HepG2 (cell line): ENCODE data around the gene ARHGAP4. TPM values are rescaled to one million over a fixed set of nuclear protein-coding genes. Genes with fewer than 3 reads are reported as not detected.

ENCODE experiments used
- BHLHE40 ChIP-seq: IDR thresholded peaks from 2 replicates; pipeline ENCODE4 v1.6.1; 2011; ENCODE audit warnings: low read length, improper control_type of control experiment
- GABPA ChIP-seq, 2 experiments: IDR thresholded peaks; 2 replicates each; pipeline ENCODE4 v1.6.1; 2011 to 2016; ENCODE audit warnings: low read depth in 2 of 2, low read length in 1 of 2, missing biosample characterization in 1 of 2, missing genetic modification characterization in 1 of 2
- IRF2 ChIP-seq: IDR thresholded peaks from 2 replicates; pipeline ENCODE4 v1.6.1; 2018; ENCODE audit warnings: missing genetic modification reagents, missing compliant biosample characterization
- KDM5B ChIP-seq: sonication (generic); formaldehyde crosslinking; IDR thresholded peaks from 2 replicates; pipeline ENCODE4 v1.4.0; 2020; ENCODE audit warnings: missing genetic modification reagents, mild to moderate bottlenecking, borderline replicate concordance
- MED13 ChIP-seq: sonication (generic); formaldehyde crosslinking; IDR thresholded peaks from 2 replicates; pipeline ENCODE4 v1.5.0; 2020; ENCODE audit warnings: missing genetic modification reagents
- NCOA2 ChIP-seq: sonication (generic); formaldehyde crosslinking; IDR thresholded peaks from 2 replicates; pipeline ENCODE4 v1.8.0; 2022; ENCODE audit warnings: inconsistent platforms
- NCOR1 ChIP-seq: fragments of 200-600 bp; sonication (generic); IDR thresholded peaks from 2 replicates; pipeline ENCODE4 v1.7.0; 2017; ENCODE audit warnings: antibody characterized with exemption, low read length, borderline replicate concordance
- REL ChIP-seq: sonication (generic); formaldehyde crosslinking; conservative IDR thresholded peaks from 2 replicates; pipeline ENCODE4 v1.8.0; 2022; ENCODE audit warnings: mild to moderate bottlenecking, missing genetic modification reagents, moderate library complexity
- SP2 ChIP-seq: sonication (generic); formaldehyde crosslinking; IDR thresholded peaks from 2 replicates; pipeline ENCODE4 v1.5.1; 2020; ENCODE audit warnings: mild to moderate bottlenecking, missing genetic modification reagents
- SP4 ChIP-seq: sonication (generic); formaldehyde crosslinking; IDR thresholded peaks from 2 replicates; pipeline ENCODE4 v1.8.1; 2023; ENCODE audit warnings: mild to moderate bottlenecking, missing genetic modification reagents
- SRSF9 ChIP-seq: fragments of 200-400 bp; formaldehyde crosslinking; IDR thresholded peaks from 2 replicates; pipeline ENCODE4 v1.6.1; 2018; ENCODE audit warnings: borderline replicate concordance, mild to moderate bottlenecking, low read depth, low read length; ENCODE audit not compliant: insufficient read depth, poor library complexity, severe bottlenecking
- ZBTB1 ChIP-seq: sonication (generic); formaldehyde crosslinking; IDR thresholded peaks from 2 replicates; pipeline ENCODE4 v1.4.0; 2020; ENCODE audit warnings: missing genetic modification reagents, borderline replicate concordance
- ZFX ChIP-seq: sonication (generic); formaldehyde crosslinking; IDR thresholded peaks from 2 replicates; pipeline ENCODE4 v1.4.0; 2020; ENCODE audit warnings: mild to moderate bottlenecking, low read depth, missing genetic modification reagents, moderate library complexity
- ZMYM2 ChIP-seq: sonication (generic); formaldehyde crosslinking; IDR thresholded peaks from 2 replicates; pipeline ENCODE4 v1.8.0; 2022; ENCODE audit warnings: mild to moderate bottlenecking, missing genetic modification reagents
- ZMYM3 ChIP-seq: sonication (generic); formaldehyde crosslinking; IDR thresholded peaks from 2 replicates; pipeline ENCODE4 v1.5.1; 2020; ENCODE audit warnings: mild to moderate bottlenecking, missing genetic modification reagents
- ZNF34 ChIP-seq: sonication (generic); formaldehyde crosslinking; IDR thresholded peaks from 2 replicates; pipeline ENCODE4 v1.4.0; 2020; ENCODE audit warnings: mild to moderate bottlenecking, missing genetic modification reagents, borderline replicate concordance
- ZNF414 ChIP-seq: sonication (generic); formaldehyde crosslinking; IDR thresholded peaks from 2 replicates; pipeline ENCODE4 v1.5.0; 2020; ENCODE audit warnings: missing genetic modification reagents
- ZNF781 ChIP-seq: sonication (generic); formaldehyde crosslinking; IDR thresholded peaks from 2 replicates; pipeline ENCODE4 v1.5.1; 2020; ENCODE audit warnings: borderline replicate concordance, mild to moderate bottlenecking, missing genetic modification reagents; ENCODE audit errors: not compliant biosample characterization
- ZNF839 ChIP-seq: sonication (generic); formaldehyde crosslinking; IDR thresholded peaks from 2 replicates; pipeline ENCODE4 v1.4.0; 2020; ENCODE audit warnings: missing genetic modification reagents, mild to moderate bottlenecking, borderline replicate concordance
- polyA plus RNA-seq, 8 experiments: library from polyadenylated mRNA; depleted of rRNA in 3 of 8; stranded (reverse) in 7 of 8; unstranded in 1 of 8; fragments of >200 nt; fragmentation: Illumina TruSeq in 4 of 8; extraction: Trizol in 4 of 8; gene quantifications; 2 replicates each; pipeline versions ENCODE4 v1.2.1 to v1.2.3, GENCODE V29; 2011 to 2016; ENCODE audit warnings: low read depth in 4 of 8, missing spikeins in 1 of 8, mixed read lengths in 1 of 8; ENCODE audit not compliant: insufficient read depth in 1 of 8
- total RNA-seq, 5 experiments: library from RNA; depleted of rRNA; stranded (reverse); fragments of >200 nt; fragmentation: Illumina TruSeq; extraction: Trizol; gene quantifications; 2 replicates each; pipeline ENCODE4 v1.2.3, GENCODE V29; 2016; ENCODE audit warnings: low read depth in 1 of 5
- TF ChIP-seq, protein P1 (sequence below): sonication (generic); formaldehyde crosslinking; IDR thresholded peaks from 2 replicates; pipeline ENCODE4 v1.5.0; 2020; ENCODE audit warnings: mild to moderate bottlenecking, missing genetic modification reagents, moderate library complexity
- TF ChIP-seq, protein P2 (sequence below): sonication (generic); formaldehyde crosslinking; IDR thresholded peaks from 2 replicates; pipeline ENCODE4 v1.5.0; 2020; ENCODE audit warnings: mild to moderate bottlenecking, missing genetic modification reagents

ARHGAP4 gene
- total and polyA plus RNA-seq, 2 of the 13 experiments (the other 11 are each of a cell fraction or from before 2014, with no cell fraction given): 0.57 to 0.64 TPM

DNA sequence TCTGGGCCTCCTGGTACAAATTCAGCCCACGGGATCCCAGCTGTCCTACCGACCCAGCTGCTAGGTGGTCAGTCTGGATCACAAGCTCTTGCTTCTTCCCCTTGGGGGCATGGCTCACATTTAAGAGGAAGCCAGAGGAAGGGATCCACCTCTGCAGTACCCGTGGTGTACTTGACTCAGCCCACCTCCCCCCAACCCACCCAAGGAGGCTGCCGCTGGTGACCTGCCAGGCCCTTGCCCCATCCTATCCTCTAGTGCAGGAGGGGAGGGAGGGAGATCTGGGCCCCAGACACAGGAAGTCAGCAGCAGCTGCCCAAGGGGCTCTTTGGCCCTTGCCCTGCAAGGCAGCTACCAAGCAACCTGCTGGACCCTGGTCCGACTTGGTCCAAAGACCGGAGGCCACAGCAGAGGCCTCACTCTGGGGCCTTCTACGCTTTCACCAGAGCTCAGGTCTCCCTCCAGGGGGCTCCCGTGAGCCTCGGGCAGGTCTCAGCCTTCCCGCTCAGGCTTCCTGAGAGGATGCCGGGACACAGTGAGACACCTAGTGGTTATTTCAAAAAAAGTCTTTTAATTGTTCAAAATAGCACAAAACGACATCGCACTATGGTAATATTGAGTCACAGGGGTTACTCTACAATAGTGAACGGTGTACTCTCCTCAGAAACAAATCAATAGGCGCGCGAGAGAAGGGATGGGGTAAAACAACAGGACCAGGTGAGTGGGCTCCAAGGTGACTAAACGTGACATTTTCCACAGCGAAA lies 21.1 kb upstream of the ARHGAP4 start (continued):
- TF ChIP-seq ZNF414 (no peak), ZNF839 (no peak), ZNF781 (CRISPR knock-in tag) (no peak), ZBTB1 (no peak), SRSF9 (no peak), ZMYM2 (CRISPR knock-in tag) (peak; percentile 82), GABPA (IDR thresholded peaks at IDR 0.05; ENCODE audit: low read depth, low read length) (no peak), GABPA (CRISPR knock-in tag; IDR thresholded peaks at IDR 0.05; ENCODE audit: low read depth) (peak; percentile 46; the same call in 1 of the 2 replicates), ZFX (CRISPR knock-in tag) (peak; percentile 79), IRF2 (CRISPR knock-in tag) (peak; percentile 41; the same call in 1 of the 2 replicates), NCOA2 (CRISPR knock-in tag) (no peak; the same call in 1 of the 2 replicates), SP2 (no peak), ZNF34 (no peak), KDM5B (CRISPR knock-in tag) (peak; percentile 41; the same call in 1 of the 2 replicates), NCOR1 (peak; percentile 45; the same call in 1 of the 2 replicates), REL (CRISPR knock-in tag) (no peak), MED13 (CRISPR knock-in tag) (0 out of 2 replicates have a peak, but pooled peaks have one; percentile 29), BHLHE40 (no peak), ZMYM3 (CRISPR knock-in tag) (peak; percentile 69), SP4 (CRISPR knock-in tag) (0 out of 2 replicates have a peak, but pooled peaks have one; percentile 22)
- TF ChIP-seq, protein P1, sequence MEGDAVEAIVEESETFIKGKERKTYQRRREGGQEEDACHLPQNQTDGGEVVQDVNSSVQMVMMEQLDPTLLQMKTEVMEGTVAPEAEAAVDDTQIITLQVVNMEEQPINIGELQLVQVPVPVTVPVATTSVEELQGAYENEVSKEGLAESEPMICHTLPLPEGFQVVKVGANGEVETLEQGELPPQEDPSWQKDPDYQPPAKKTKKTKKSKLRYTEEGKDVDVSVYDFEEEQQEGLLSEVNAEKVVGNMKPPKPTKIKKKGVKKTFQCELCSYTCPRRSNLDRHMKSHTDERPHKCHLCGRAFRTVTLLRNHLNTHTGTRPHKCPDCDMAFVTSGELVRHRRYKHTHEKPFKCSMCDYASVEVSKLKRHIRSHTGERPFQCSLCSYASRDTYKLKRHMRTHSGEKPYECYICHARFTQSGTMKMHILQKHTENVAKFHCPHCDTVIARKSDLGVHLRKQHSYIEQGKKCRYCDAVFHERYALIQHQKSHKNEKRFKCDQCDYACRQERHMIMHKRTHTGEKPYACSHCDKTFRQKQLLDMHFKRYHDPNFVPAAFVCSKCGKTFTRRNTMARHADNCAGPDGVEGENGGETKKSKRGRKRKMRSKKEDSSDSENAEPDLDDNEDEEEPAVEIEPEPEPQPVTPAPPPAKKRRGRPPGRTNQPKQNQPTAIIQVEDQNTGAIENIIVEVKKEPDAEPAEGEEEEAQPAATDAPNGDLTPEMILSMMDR (CRISPR knock-in tag): peak; percentile 87
- TF ChIP-seq, protein P2, sequence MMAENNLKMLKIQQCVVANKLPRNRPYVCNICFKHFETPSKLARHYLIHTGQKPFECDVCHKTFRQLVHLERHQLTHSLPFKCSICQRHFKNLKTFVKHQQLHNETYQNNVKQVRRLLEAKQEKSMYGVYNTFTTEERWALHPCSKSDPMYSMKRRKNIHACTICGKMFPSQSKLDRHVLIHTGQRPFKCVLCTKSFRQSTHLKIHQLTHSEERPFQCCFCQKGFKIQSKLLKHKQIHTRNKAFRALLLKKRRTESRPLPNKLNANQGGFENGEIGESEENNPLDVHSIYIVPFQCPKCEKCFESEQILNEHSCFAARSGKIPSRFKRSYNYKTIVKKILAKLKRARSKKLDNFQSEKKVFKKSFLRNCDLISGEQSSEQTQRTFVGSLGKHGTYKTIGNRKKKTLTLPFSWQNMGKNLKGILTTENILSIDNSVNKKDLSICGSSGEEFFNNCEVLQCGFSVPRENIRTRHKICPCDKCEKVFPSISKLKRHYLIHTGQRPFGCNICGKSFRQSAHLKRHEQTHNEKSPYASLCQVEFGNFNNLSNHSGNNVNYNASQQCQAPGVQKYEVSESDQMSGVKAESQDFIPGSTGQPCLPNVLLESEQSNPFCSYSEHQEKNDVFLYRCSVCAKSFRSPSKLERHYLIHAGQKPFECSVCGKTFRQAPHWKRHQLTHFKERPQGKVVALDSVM (CRISPR knock-in tag): peak; percentile 96
